Keratinocyte (primary cell): ENCODE results near the gene MAPK14. TPM values are rescaled to one million over a fixed set of nuclear protein-coding genes. Genes with fewer than 3 reads are reported as not detected.

Experiments used
- DNase-seq: peaks from one replicate; pipeline ENCODE4 v3.0.0-alpha.2; 2011; ENCODE audit warnings: low read depth, missing footprints, low spot score
- FAIRE-seq: peaks from 2 replicates; lab custom pipeline; 2011; peaks lifted over from hg19 to GRCh38; lab: Jason Lieb, UNC
- H2AFZ ChIP-seq: 2 replicates; pipeline ENCODE4 v1.6.0; 2012; ENCODE audit warnings: low read length, control low read depth, inconsistent platforms; ENCODE audit not compliant: control insufficient read depth
- H3K27ac ChIP-seq: 2 replicates; pipeline ENCODE4 v1.5.1; 2011; ENCODE audit warnings: low read length; ENCODE audit not compliant: control insufficient read depth, insufficient read depth
- H3K27me3 ChIP-seq: 3 replicates; pipeline ENCODE4 v1.6.0; 2011; ENCODE audit warnings: low read length; ENCODE audit not compliant: control insufficient read depth, insufficient read depth; ENCODE audit errors: extremely low read depth
- H3K36me3 ChIP-seq, 2 experiments: 2 replicates in 1 of 2; 3 replicates in 1 of 2; pipeline ENCODE4 v1.5.1; 2011; ENCODE audit warnings: low read length in 2 of 2, mild to moderate bottlenecking in 1 of 2; ENCODE audit not compliant: control insufficient read depth in 2 of 2, insufficient read depth in 2 of 2; ENCODE audit errors: extremely low read depth in 1 of 2
- H3K4me1 ChIP-seq: 3 replicates; pipeline ENCODE4 v1.5.1; 2011; ENCODE audit warnings: low read length; ENCODE audit not compliant: control insufficient read depth, insufficient read depth; ENCODE audit errors: extremely low read depth
- H3K4me2 ChIP-seq: 3 replicates; pipeline ENCODE4 v1.6.0; 2011; ENCODE audit warnings: low read depth, low read length; ENCODE audit not compliant: control insufficient read depth, insufficient read depth; ENCODE audit errors: extremely low read depth
- H3K4me3 ChIP-seq, 3 experiments: fragments of 200-600 bp in 1 of 3; sonication (generic) in 1 of 3; 2 replicates in 2 of 3; 3 replicates in 1 of 3; pipeline ENCODE4 v1.5.1; 2011 to 2016; ENCODE audit warnings: low read length in 3 of 3, mild to moderate bottlenecking in 3 of 3, control low read depth in 2 of 3, inconsistent platforms in 1 of 3, low read depth in 1 of 3, mixed read lengths in 1 of 3, mixed run types in 1 of 3, moderate library complexity in 1 of 3; ENCODE audit not compliant: control insufficient read depth in 2 of 3, insufficient read depth in 2 of 3; ENCODE audit errors: extremely low read depth in 1 of 3
- H3K79me2 ChIP-seq: 2 replicates; pipeline ENCODE4 v1.6.0; 2012; ENCODE audit warnings: low read length; ENCODE audit not compliant: control insufficient read depth, insufficient read depth
- H3K9ac ChIP-seq: 3 replicates; pipeline ENCODE4 v1.6.0; 2011; ENCODE audit warnings: low read length; ENCODE audit not compliant: control insufficient read depth, insufficient read depth; ENCODE audit errors: extremely low read depth
- H3K9me1 ChIP-seq: 3 replicates; pipeline ENCODE4 v1.6.0; 2011; ENCODE audit warnings: low read length; ENCODE audit not compliant: control insufficient read depth, insufficient read depth; ENCODE audit errors: extremely low read depth
- H3K9me3 ChIP-seq: 2 replicates; pipeline ENCODE4 v1.5.1; 2012; ENCODE audit warnings: low read depth, low read length; ENCODE audit not compliant: control insufficient read depth
- H4K20me1 ChIP-seq: 3 replicates; pipeline ENCODE4 v1.6.0; 2011; ENCODE audit warnings: low read length; ENCODE audit not compliant: control insufficient read depth, insufficient read depth; ENCODE audit errors: extremely low read depth
- EZH2 ChIP-seq: IDR thresholded peaks from one replicate; pipeline ENCODE4 v1.6.1; 2012; ENCODE audit warnings: inconsistent platforms, mild to moderate bottlenecking, low read length, moderate library complexity
- dilution Hi-C: fragments of 300-500 bp; cut with MboI; formaldehyde crosslinking; loops from one replicate; pipeline ENCODE4 v1.7.0; 2020; ENCODE audit warnings: low sequenced_read_pairs; ENCODE audit not compliant: extremely low pct_ligation_motif_present
- polyA plus RNA-seq, 5 experiments: library from polyadenylated mRNA; depleted of rRNA in 3 of 5; stranded (reverse) in 3 of 5; stranded (forward) in 1 of 5; unstranded in 1 of 5; fragments of >200 nt; gene quantifications; 1 replicate in 1 of 5; 2 replicates in 3 of 5; 3 replicates in 1 of 5; pipeline versions ENCODE4 v1.2.1 to v1.2.3, GENCODE V29; 2011 to 2012; ENCODE audit warnings: missing spikeins in 2 of 5, low read depth in 1 of 5, low replicate concordance in 1 of 5
- TF ChIP-seq, protein P1 (sequence below), 3 experiments: IDR thresholded peaks in 1 of 3; conservative IDR thresholded peaks in 1 of 3; optimal IDR thresholded peaks in 1 of 3; 2 replicates in 2 of 3; 3 replicates in 1 of 3; pipeline versions ENCODE3 to v1.5.1; 2011; ENCODE audit warnings: low read length in 3 of 3, mild to moderate bottlenecking in 3 of 3, moderate library complexity in 2 of 3, control low read depth in 1 of 3, inconsistent platforms in 1 of 3; ENCODE audit not compliant: insufficient read depth in 2 of 3; ENCODE audit errors: extremely low read depth in 1 of 3

MAPK14 gene
- polyA plus RNA-seq, 1 donor (not counting 4 experiments of a cell fraction or from before 2014, with no cell fraction given): 52.4 TPM

GRCh38 chr6:36113049-36113448 lies 85.4 kb downstream of the MAPK14 start:
- H3K36me3 ChIP-seq: peaks cover 12 to 18% of the 10 kb centered on the region in 2 experiments
- DNase-seq (no peak), FAIRE-seq (no peak)
- H4K20me1 ChIP-seq: no peaks in the 10 kb centered on the region
- no peak overlapping the region for H2AFZ ChIP-seq
- H3K9me1 ChIP-seq: no peaks in the 10 kb centered on the region
- no peak overlapping the region for H3K4me2 ChIP-seq
- H3K9ac ChIP-seq: no peak overlapping the region
- H3K27ac ChIP-seq: no peak overlapping the region
- no peaks in the 10 kb centered on the region for H3K4me1 ChIP-seq
- H3K9me3 ChIP-seq: no peaks in the 10 kb centered on the region
- dilution Hi-C loops: no loop called here
- no peak for TF ChIP-seq EZH2
- TF ChIP-seq, protein P1, sequence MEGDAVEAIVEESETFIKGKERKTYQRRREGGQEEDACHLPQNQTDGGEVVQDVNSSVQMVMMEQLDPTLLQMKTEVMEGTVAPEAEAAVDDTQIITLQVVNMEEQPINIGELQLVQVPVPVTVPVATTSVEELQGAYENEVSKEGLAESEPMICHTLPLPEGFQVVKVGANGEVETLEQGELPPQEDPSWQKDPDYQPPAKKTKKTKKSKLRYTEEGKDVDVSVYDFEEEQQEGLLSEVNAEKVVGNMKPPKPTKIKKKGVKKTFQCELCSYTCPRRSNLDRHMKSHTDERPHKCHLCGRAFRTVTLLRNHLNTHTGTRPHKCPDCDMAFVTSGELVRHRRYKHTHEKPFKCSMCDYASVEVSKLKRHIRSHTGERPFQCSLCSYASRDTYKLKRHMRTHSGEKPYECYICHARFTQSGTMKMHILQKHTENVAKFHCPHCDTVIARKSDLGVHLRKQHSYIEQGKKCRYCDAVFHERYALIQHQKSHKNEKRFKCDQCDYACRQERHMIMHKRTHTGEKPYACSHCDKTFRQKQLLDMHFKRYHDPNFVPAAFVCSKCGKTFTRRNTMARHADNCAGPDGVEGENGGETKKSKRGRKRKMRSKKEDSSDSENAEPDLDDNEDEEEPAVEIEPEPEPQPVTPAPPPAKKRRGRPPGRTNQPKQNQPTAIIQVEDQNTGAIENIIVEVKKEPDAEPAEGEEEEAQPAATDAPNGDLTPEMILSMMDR (optimal IDR thresholded peaks at IDR 0.05 in 1 of 3, IDR thresholded peaks at IDR 0.05 in 1 of 3, conservative IDR thresholded peaks at IDR 0.05 in 1 of 3; ENCODE audit: extremely low read depth in 1 of 3, insufficient read depth in 2 of 3, low read length in 3 of 3): no peak
- H3K27me3 ChIP-seq: no peaks in the 10 kb centered on the region
- no peaks in the 10 kb centered on the region for H3K79me2 ChIP-seq
- no peak overlapping the region for H3K4me3 ChIP-seq

DNA sequence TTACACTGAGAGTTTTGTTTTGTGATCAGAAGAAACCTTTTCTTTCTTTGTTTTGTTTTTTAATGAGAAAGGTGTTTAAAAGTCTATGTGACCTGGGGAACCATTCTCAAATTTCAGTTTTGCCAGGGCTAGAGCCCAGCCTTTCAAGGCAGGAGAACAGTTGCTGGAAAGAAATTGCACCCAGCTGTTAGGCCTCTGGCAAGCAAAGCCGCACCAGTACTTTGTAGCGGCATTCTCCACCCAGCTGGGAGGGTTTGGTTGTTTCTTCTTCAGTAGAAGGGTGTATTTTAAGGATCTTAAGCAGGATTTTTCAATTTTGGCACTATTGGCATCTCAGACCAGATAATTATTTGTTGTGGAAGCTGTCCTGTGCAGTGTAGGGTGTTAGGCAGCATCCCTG lies 86.1 kb downstream of the MAPK14 start:
- Histone ChIP-seq H3K79me2 (no peaks in the 10 kb centered on the region), H2AFZ (no peak overlapping the region), H3K36me3 (peaks cover 8 to 18% of the 10 kb centered on the region in 2 experiments), H3K4me2 (no peak overlapping the region), H3K4me1 (no peaks in the 10 kb centered on the region), H3K27me3 (no peaks in the 10 kb centered on the region), H4K20me1 (no peaks in the 10 kb centered on the region), H3K4me3 (no peak overlapping the region), H3K9me1 (no peaks in the 10 kb centered on the region), H3K27ac (no peak overlapping the region), H3K9me3 (no peaks in the 10 kb centered on the region), H3K9ac (no peak overlapping the region)
- FAIRE-seq (no peak), DNase-seq (no peak)
- TF ChIP-seq EZH2: no peak
- TF ChIP-seq, protein P1 (optimal IDR thresholded peaks at IDR 0.05 in 1 of 3, IDR thresholded peaks at IDR 0.05 in 1 of 3, conservative IDR thresholded peaks at IDR 0.05 in 1 of 3; ENCODE audit: extremely low read depth in 1 of 3, insufficient read depth in 2 of 3, low read length in 3 of 3): no peak
- dilution Hi-C loops: no loop called here
